ENCODE results near the gene ZDHHC7. TPM values are rescaled to one million over a fixed set of nuclear protein-coding genes. Genes with fewer than 3 reads are reported as not detected.

ZDHHC7 gene
- total and polyA plus RNA-seq, 9 of the 15 experiments (the other 6 are each of a cell fraction or from before 2014, with no cell fraction given), result 1.7 to 49.7 (median 37.4) TPM

DNA sequence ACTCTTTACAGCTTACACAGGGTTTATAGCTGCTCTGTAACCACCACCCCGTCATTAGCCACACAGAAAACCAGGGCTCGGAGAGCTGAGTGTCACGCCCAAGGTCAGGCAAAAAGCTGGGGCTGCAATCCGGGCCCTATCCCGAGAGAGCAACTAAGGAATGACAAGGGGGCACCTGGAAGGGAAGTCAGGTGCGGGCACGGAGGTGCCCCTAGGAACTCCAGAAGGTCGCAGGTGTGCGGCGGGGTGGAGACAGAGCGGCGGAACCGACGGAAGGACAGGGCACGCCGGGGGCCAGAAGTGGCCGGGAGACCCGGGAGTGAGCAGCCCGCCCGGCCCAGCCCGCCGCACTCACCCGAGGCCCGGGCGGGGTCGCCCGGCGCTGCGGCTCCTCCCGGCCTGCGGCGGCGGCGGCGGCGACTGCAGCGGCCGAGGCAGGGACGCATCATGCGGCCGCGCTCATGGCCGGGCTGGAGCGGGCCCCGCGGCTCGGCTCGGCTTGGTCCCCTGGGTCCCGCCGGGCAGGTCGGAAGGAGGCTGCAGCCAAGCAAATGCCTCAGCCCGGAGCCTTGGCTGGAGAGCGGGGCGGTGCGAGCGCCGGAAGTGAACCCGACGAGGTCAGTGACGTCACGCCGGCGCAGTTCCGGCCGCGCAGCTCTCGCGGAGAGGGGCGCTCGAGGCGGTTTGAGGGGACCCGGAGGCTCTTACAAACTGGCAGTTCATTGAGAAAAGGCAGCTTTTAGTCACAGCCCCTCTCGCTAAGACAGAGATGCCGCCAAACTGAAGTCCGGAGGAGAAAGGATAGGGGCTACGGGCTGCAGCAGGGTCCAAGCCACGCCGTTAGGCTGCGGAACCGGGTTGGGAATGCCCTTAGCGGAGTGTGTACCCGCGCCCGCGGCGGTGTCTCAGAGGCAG, at the start of gene ZDHHC7 (continued):
- TF ChIP-seq SP1 (CRISPR knock-in tag; IDR thresholded peaks at IDR 0.05), result peak; percentile 64
- peak; percentile 97 for TF ChIP-seq GTF2E2 (tag; IDR thresholded peaks at IDR 0.05)
- no peak for TF ChIP-seq ELK3 (CRISPR knock-in tag; IDR thresholded peaks at IDR 0.05)
- TF ChIP-seq, protein P1, sequence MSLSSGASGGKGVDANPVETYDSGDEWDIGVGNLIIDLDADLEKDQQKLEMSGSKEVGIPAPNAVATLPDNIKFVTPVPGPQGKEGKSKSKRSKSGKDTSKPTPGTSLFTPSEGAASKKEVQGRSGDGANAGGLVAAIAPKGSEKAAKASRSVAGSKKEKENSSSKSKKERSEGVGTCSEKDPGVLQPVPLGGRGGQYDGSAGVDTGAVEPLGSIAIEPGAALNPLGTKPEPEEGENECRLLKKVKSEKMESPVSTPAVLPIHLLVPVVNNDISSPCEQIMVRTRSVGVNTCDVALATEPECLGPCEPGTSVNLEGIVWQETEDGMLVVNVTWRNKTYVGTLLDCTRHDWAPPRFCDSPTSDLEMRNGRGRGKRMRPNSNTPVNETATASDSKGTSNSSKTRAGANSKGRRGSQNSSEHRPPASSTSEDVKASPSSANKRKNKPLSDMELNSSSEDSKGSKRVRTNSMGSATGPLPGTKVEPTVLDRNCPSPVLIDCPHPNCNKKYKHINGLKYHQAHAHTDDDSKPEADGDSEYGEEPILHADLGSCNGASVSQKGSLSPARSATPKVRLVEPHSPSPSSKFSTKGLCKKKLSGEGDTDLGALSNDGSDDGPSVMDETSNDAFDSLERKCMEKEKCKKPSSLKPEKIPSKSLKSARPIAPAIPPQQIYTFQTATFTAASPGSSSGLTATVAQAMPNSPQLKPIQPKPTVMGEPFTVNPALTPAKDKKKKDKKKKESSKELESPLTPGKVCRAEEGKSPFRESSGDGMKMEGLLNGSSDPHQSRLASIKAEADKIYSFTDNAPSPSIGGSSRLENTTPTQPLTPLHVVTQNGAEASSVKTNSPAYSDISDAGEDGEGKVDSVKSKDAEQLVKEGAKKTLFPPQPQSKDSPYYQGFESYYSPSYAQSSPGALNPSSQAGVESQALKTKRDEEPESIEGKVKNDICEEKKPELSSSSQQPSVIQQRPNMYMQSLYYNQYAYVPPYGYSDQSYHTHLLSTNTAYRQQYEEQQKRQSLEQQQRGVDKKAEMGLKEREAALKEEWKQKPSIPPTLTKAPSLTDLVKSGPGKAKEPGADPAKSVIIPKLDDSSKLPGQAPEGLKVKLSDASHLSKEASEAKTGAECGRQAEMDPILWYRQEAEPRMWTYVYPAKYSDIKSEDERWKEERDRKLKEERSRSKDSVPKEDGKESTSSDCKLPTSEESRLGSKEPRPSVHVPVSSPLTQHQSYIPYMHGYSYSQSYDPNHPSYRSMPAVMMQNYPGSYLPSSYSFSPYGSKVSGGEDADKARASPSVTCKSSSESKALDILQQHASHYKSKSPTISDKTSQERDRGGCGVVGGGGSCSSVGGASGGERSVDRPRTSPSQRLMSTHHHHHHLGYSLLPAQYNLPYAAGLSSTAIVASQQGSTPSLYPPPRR (CRISPR knock-in tag; IDR thresholded peaks at IDR 0.05; ENCODE audit: borderline replicate concordance), result peak; percentile 45; the same call in 1 of the 2 replicates
- TF ChIP-seq MBD2 (IDR thresholded peaks at IDR 0.05; ENCODE audit: borderline replicate concordance, low read depth), result peak; percentile 85
- peak; percentile 98 for TF ChIP-seq NR1H2 (CRISPR knock-in tag; IDR thresholded peaks at IDR 0.05)
- TF ChIP-seq HNRNPUL1 (IDR thresholded peaks at IDR 0.05; ENCODE audit: low read length), result no peak
- no peak for TF ChIP-seq RFX1 (IDR thresholded peaks at IDR 0.05)
- TF ChIP-seq KLF10 (CRISPR knock-in tag; IDR thresholded peaks at IDR 0.05), result no peak
- TF ChIP-seq ZNF707 (CRISPR knock-in tag; conservative IDR thresholded peaks at IDR 0.05), result no peak; the same call in 1 of the 2 replicates
- no peak for TF ChIP-seq ARID2 (IDR thresholded peaks at IDR 0.05)
- no peak for TF ChIP-seq KLF16 (IDR thresholded peaks at IDR 0.05)
- TF ChIP-seq MCM5 (IDR thresholded peaks at IDR 0.05; ENCODE audit: low read depth), result no peak
- 0 out of 4 replicates have a peak, but pooled peaks of 1 of the 2 experiments have one; percentile 48 for TF ChIP-seq SRF (CRISPR knock-in tag; IDR thresholded peaks at IDR 0.05)
- TF ChIP-seq MAFK (IDR thresholded peaks at IDR 0.05; ENCODE audit: low read length), result no peak
- TF ChIP-seq, protein P2, sequence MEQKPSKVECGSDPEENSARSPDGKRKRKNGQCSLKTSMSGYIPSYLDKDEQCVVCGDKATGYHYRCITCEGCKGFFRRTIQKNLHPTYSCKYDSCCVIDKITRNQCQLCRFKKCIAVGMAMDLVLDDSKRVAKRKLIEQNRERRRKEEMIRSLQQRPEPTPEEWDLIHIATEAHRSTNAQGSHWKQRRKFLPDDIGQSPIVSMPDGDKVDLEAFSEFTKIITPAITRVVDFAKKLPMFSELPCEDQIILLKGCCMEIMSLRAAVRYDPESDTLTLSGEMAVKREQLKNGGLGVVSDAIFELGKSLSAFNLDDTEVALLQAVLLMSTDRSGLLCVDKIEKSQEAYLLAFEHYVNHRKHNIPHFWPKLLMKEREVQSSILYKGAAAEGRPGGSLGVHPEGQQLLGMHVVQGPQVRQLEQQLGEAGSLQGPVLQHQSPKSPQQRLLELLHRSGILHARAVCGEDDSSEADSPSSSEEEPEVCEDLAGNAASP (IDR thresholded peaks at IDR 0.05), result no peak
- TF ChIP-seq, protein P3, sequence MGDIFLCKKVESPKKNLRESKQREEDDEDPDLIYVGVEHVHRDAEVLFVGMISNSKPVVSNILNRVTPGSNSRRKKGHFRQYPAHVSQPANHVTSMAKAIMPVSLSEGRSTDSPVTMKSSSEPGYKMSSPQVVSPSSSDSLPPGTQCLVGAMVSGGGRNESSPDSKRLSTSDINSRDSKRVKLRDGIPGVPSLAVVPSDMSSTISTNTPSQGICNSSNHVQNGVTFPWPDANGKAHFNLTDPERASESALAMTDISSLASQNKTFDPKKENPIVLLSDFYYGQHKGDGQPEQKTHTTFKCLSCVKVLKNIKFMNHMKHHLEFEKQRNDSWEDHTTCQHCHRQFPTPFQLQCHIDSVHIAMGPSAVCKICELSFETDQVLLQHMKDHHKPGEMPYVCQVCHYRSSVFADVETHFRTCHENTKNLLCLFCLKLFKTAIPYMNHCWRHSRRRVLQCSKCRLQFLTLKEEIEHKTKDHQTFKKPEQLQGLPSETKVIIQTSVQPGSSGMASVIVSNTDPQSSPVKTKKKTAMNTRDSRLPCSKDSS (IDR thresholded peaks at IDR 0.05; ENCODE audit: low read depth, partially characterized antibody), result no peak
- no peak for TF ChIP-seq ZNF668 (CRISPR knock-in tag; IDR thresholded peaks at IDR 0.05)
- no peak for TF ChIP-seq ZNF717 (CRISPR knock-in tag; IDR thresholded peaks at IDR 0.05)
- TF ChIP-seq BRCA1 (IDR thresholded peaks at IDR 0.05), result no peak
- TF ChIP-seq BRCA1 (CRISPR knock-in tag; IDR thresholded peaks at IDR 0.05), result no peak

Measured in K562 (cell line).